Thoracic aorta (tissue), 2 donors: ENCODE results near the gene NCAM2. TPM values are rescaled to one million over a fixed set of nuclear protein-coding genes. Genes with fewer than 3 reads are reported as not detected.

Experiments
- ATAC-seq: fragments of 150-250 bp; one replicate; pipeline ENCODE4 v1.8.0; 2017; ENCODE audit warnings: low read depth; ENCODE audit not compliant: insufficient number of reproducible peaks, low FRiP score
- DNase-seq: peaks from one replicate; pipeline ENCODE4 v3.0.0-alpha.2; 2020; ENCODE audit warnings: low spot score
- H3K27ac ChIP-seq, 2 donors: fragments of 200-600 bp; sonication (generic); 1 replicate in 1 of 2; 2 replicates in 1 of 2; pipeline ENCODE4 v1.5.1; 2016; ENCODE audit warnings: mild to moderate bottlenecking in 2 of 2, moderate library complexity in 2 of 2
- H3K27me3 ChIP-seq: fragments of 200-600 bp; sonication (generic); replicated peaks from 2 replicates; pipeline ENCODE4 v1.6.0; 2016; ENCODE audit warnings: mild to moderate bottlenecking; ENCODE audit not compliant: insufficient read depth
- H3K36me3 ChIP-seq: fragments of 200-600 bp; sonication (generic); one replicate; pipeline ENCODE4 v1.5.1; 2016
- H3K4me1 ChIP-seq, 2 donors: fragments of 200-600 bp; sonication (generic); 1 replicate in 1 of 2; 2 replicates in 1 of 2; pipeline versions ENCODE4 v1.5.1 to v1.6.0; 2016; ENCODE audit warnings: low read depth in 2 of 2, mild to moderate bottlenecking in 1 of 2; ENCODE audit not compliant: control insufficient read depth in 1 of 2
- H3K4me3 ChIP-seq: fragments of 200-600 bp; sonication (generic); 2 replicates; pipeline ENCODE4 v1.5.1; 2016; ENCODE audit warnings: mild to moderate bottlenecking
- H3K9me3 ChIP-seq: fragments of 200-600 bp; sonication (generic); 2 replicates; pipeline ENCODE4 v1.5.1; 2016
- total RNA-seq, 2 donors: library from RNA; depleted of rRNA; stranded (reverse); fragments of >200 nt; gene quantifications; one replicate each; pipeline versions ENCODE4 v1.1.0 to v1.2.3, GENCODE V29; 2016
- TF ChIP-seq, protein P1 (sequence below): fragments of 200-600 bp; sonication (generic); IDR thresholded peaks from one replicate; pipeline ENCODE4 v1.5.1; 2019; ENCODE audit warnings: antibody characterized with exemption

Gene NCAM2
- total RNA-seq, 2 donors from 2014 or later: 0.99 to 1.4 TPM

DNA sequence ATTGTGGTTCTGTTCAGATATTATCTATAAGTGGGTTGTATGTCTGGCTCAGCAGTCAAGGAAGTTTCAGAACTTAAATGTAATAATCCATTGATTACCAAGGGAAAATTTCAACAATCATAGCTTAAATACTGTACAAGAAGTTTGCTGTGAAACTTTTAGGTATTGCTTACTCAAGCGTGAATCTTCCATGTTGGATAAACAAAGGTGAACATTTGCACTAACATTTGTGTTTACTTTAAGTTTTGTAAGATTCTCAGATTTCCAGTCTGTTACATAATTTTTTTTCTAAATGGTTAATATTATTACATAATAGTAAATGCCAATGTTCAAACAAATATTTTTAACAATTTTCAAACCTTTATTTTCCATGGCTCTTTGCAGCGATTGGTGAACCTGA, 285.6 kb downstream of the NCAM2 start:
- H3K36me3 ChIP-seq: no peaks in the 10 kb centered on the region
- H3K27me3 ChIP-seq: no peaks in the 10 kb centered on the region
- no peak overlapping the region for H3K27ac ChIP-seq
- TF ChIP-seq, protein P1, sequence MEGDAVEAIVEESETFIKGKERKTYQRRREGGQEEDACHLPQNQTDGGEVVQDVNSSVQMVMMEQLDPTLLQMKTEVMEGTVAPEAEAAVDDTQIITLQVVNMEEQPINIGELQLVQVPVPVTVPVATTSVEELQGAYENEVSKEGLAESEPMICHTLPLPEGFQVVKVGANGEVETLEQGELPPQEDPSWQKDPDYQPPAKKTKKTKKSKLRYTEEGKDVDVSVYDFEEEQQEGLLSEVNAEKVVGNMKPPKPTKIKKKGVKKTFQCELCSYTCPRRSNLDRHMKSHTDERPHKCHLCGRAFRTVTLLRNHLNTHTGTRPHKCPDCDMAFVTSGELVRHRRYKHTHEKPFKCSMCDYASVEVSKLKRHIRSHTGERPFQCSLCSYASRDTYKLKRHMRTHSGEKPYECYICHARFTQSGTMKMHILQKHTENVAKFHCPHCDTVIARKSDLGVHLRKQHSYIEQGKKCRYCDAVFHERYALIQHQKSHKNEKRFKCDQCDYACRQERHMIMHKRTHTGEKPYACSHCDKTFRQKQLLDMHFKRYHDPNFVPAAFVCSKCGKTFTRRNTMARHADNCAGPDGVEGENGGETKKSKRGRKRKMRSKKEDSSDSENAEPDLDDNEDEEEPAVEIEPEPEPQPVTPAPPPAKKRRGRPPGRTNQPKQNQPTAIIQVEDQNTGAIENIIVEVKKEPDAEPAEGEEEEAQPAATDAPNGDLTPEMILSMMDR: no peak
- H3K4me1 ChIP-seq: no peaks in the 10 kb centered on the region
- ATAC-seq: no peak
- no peak for DNase-seq
- no peaks in the 10 kb centered on the region for H3K9me3 ChIP-seq
- no peak overlapping the region for H3K4me3 ChIP-seq

DNA sequence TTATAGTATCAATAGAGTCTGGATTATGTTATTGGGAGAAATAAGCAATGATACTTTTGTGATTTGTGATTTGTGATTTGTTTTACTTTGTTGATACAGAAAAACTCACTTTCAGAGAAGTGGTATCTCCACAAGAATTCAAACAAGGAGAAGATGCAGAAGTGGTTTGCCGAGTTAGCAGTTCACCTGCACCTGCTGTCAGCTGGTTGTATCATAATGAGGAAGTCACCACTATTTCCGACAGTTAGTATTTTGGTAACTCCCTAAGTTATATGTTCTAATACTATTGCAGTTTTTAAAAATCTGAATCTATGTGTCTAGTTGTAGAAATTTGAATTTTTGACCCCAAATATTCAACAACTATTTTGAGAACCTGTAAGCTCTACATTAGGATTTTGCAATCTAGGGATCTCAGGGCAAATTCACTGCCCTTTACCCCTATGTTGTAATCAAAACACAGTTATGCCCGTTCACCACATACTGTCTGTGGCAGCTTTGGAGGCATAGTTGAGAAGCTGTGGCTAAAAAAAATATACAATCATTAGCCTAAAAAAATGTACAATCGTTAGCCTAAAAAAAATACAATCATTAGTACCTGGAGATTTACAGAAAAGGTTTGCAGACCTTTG, 288.1 kb downstream of the NCAM2 start:
- Histone ChIP-seq H3K27me3 (no peaks in the 10 kb centered on the region), H3K4me3 (no peak overlapping the region), H3K36me3 (no peaks in the 10 kb centered on the region), H3K9me3 (no peaks in the 10 kb centered on the region), H3K4me1 (no peaks in the 10 kb centered on the region), H3K27ac (no peak overlapping the region)
- DNase-seq: no peak
- ATAC-seq: no peak
- TF ChIP-seq, protein P1: no peak

DNA sequence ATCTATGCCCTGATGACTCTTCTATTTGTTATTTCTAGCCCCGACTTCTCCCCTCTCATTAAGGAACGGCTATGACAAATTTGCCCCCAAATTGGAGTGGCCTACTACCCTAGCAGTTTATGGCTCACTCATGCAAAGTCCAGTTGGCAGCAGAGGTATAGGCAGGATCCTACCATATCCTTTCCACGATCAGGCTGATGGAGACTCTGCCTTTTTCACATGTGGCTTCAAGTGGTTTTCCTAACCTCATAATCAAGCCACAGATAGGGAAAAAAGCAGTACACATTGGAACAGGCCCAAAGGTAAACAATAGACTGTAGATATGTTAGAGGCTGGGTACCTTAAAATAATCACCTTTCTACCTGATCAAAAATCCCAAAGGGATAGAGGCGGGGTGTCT, 292.5 kb downstream of the NCAM2 start:
- Histone ChIP-seq H3K4me3 (no peak overlapping the region), H3K4me1 (no peaks in the 10 kb centered on the region), H3K9me3 (no peaks in the 10 kb centered on the region), H3K27ac (no peak overlapping the region), H3K36me3 (no peaks in the 10 kb centered on the region), H3K27me3 (no peaks in the 10 kb centered on the region)
- no peak for DNase-seq
- ATAC-seq: no peak
- TF ChIP-seq, protein P1: no peak

DNA sequence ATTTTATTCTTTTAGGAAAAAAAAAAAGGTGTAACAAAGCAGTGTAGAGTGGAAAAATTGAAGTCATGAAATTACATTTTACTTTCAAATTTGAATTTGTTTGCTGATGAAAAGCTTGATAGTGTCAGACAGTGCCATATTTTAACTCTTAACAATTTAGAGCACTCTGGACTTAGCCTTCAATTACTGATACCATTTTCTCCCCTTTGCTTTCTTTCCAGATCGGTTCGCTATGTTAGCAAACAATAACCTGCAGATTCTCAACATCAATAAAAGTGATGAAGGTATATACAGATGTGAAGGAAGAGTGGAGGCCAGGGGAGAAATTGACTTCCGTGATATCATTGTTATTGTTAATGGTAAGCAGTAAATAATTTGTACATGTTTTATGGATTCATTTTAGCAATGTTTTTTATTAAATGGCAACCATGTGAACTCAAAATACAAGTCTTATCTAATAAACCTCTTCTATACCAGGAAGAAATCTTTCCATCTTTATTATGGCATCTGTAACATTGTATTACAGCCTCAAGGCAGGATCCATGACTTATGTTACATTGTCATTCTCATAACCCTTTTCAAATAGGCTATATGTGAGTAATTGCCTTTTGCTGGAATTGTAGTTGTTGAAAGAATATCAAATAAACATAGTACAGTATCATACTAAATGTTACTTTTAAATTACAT, 293.8 kb downstream of the NCAM2 start:
- Histone ChIP-seq H3K27ac (no peak overlapping the region), H3K4me3 (no peak overlapping the region), H3K36me3 (no peaks in the 10 kb centered on the region), H3K27me3 (no peaks in the 10 kb centered on the region), H3K9me3 (no peaks in the 10 kb centered on the region), H3K4me1 (no peaks in the 10 kb centered on the region)
- DNase-seq (no peak), ATAC-seq (no peak)
- TF ChIP-seq, protein P1: no peak

DNA sequence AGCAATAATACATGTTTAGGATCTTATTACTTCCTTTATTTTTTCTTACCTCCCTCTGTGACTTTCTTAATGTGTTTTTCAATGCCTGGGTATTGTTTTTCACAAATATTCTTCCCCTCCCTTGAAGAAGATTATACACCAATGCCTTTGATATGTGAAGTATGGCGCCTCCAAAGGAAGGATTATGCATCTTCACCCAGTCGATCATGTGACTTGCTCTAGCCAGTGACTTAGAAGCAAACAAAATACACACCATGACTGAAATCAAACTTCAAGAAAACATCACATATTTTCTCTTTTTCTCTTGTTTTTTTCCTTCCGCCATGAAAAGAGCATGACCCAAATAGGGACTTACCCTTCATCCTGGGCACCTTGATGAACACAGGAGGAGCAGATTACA, 297.1 kb downstream of the NCAM2 start:
- H3K4me3 ChIP-seq: no peak overlapping the region

More for the DNA sequence above, 297.1 kb downstream of the NCAM2 start:
- DNase-seq (no peak), ATAC-seq (no peak)
- Histone ChIP-seq H3K27me3 (no peaks in the 10 kb centered on the region), H3K36me3 (no peaks in the 10 kb centered on the region), H3K9me3 (no peaks in the 10 kb centered on the region), H3K4me1 (no peaks in the 10 kb centered on the region), H3K27ac (no peak overlapping the region)
- TF ChIP-seq, protein P1: no peak
